ENCODE data around the gene SIRT5. TPM values are rescaled to one million over a fixed set of nuclear protein-coding genes. Genes with fewer than 3 reads are reported as not detected.

SIRT5 gene
- total and polyA plus RNA-seq, 2 donors (not counting 1 experiment from before 2014, with no cell fraction given), result 8.1 to 16.3 TPM

DNA sequence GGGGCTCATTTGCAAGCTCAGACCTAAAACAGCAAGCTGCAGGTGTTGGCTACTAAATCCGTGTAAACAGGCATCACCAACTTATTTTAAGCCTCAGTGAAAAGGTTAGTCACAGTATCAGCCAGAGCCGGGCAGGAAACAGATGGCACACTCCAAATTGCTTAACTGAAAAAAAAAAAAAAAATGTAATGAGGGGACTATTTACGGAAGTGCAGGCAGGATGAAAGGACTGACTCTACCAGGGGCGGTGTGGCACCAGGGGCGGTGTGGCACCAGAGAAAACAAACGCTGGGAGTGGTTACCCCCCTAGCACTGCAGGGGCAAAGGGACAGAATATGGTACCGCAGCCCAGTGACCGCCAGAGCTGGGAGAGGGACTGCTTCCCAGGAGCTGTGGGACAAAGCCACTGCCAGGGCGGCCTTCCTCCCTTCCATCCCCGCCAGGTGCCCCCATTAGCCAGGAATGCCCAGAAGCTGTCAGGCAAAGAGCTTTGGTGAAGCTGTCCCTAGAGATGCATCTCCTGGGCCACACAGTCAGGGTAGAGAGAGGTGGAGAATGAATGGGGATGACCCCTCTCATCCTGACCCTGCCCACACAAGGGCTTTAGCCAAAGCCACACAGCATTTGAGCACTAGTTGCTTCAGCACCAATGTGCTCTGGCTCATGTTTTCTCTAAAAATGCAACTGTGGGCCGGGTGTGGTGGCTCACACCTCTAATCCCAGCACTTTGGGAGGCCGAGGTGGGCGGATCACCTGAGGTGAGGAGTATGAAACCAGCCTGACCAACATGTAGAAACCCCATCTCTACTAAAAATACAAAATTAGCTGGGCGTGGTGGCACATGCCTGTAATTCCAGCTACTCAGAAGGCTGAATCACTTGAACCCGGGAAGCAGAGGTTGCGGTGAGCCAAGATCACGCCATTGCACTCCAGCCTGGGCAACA lies 47.4 kb upstream of the SIRT5 start:
- Histone ChIP-seq H3K9ac (ENCODE audit: low read length) (peak overlapping the region; percentile 36), H3K4me2 (replicated peaks; ENCODE audit: low read depth, low read length, poor library complexity, severe bottlenecking) (peak overlapping the region; percentile 74), H3K9me3 (ENCODE audit: control extremely low read depth in 1 of 3, control insufficient read depth in 2 of 3, insufficient read depth in 1 of 3, low read length in 2 of 3) (no peaks in the 10 kb centered on the region), H2AFZ (ENCODE audit: insufficient read depth, low read depth, low read length, poor library complexity, severe bottlenecking) (peak overlapping the region; percentile 74), H3K4me3 (ENCODE audit: control extremely low read depth in 1 of 5, extremely low read depth in 1 of 5, insufficient read depth in 1 of 5, low read depth in 2 of 5, low read length in 4 of 5) (peak overlapping the region in 3 of 5 experiments; percentile 0 to 33 (median 11)), H3K79me2 (ENCODE audit: control insufficient read depth, insufficient read depth, low read length) (no peaks in the 10 kb centered on the region), H3K36me3 (replicated peaks in 1 of 2; ENCODE audit: control extremely low read depth in 1 of 2, control insufficient read depth in 1 of 2, extremely low read depth in 1 of 2, insufficient read depth in 2 of 2, low read length in 1 of 2) (no peaks in the 10 kb centered on the region), H3K4me1 (ENCODE audit: control insufficient read depth in 2 of 2, insufficient read depth in 2 of 2, low read length in 2 of 2) (peaks cover 38 to 41% of the 10 kb centered on the region in 2 donors), H4K20me1 (ENCODE audit: control insufficient read depth, insufficient read depth, low read length, poor library complexity, severe bottlenecking) (no peaks in the 10 kb centered on the region), H3K27ac (ENCODE audit: low read length in 2 of 2) (peak overlapping the region; percentile 76 to 89), H3K27me3 (replicated peaks in 1 of 4; ENCODE audit: control extremely low read depth in 1 of 4, control insufficient read depth in 3 of 4, insufficient read depth in 4 of 4, low read length in 3 of 4) (no peaks in the 10 kb centered on the region)
- WGBS (ENCODE audit: insufficient coverage), result 35% methylated on average over 11 of the region's 17 CpGs
- no peaks in the 10 kb centered on the region for H3K27me3 Mint-ChIP-seq
- peak overlapping the region; percentile 40 for H3K4me3 Mint-ChIP-seq
- TF ChIP-seq EZH2 (IDR thresholded peaks at IDR 0.05; ENCODE audit: borderline replicate concordance, insufficient read depth, low read depth, low read length, poor library complexity, severe bottlenecking), result no peak
- TF ChIP-seq, protein P1, sequence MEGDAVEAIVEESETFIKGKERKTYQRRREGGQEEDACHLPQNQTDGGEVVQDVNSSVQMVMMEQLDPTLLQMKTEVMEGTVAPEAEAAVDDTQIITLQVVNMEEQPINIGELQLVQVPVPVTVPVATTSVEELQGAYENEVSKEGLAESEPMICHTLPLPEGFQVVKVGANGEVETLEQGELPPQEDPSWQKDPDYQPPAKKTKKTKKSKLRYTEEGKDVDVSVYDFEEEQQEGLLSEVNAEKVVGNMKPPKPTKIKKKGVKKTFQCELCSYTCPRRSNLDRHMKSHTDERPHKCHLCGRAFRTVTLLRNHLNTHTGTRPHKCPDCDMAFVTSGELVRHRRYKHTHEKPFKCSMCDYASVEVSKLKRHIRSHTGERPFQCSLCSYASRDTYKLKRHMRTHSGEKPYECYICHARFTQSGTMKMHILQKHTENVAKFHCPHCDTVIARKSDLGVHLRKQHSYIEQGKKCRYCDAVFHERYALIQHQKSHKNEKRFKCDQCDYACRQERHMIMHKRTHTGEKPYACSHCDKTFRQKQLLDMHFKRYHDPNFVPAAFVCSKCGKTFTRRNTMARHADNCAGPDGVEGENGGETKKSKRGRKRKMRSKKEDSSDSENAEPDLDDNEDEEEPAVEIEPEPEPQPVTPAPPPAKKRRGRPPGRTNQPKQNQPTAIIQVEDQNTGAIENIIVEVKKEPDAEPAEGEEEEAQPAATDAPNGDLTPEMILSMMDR (IDR thresholded peaks at IDR 0.05), result peak; percentile 33
- ChIA-PET CTCF (interaction anchor here (0.6 to 4.4 kb wide), 24 partner anchors 11 to 197 kb away, joined by 3 to 42 read pairs (median 4); partner anchors contain the start of genes GFOD1, NOL7 and SIRT5), POLR2A (interaction anchor here (0.6 to 1.6 kb wide), 14 partner anchors 11 to 1195 kb away, joined by 3 to 10 read pairs (median 4); partner anchors contain the start of genes GFOD1 and SIRT5)
- DNase-seq (peak; percentile 86), ATAC-seq (ENCODE audit: low read depth) (peak; percentile 88)
- H3K9me3 Mint-ChIP-seq (ENCODE audit: insufficient read depth), result no peaks in the 10 kb centered on the region
- intact Hi-C loops (cut with micrococcal nuclease), result loop anchor here (1.0 to 5.0 kb wide), 9 partner anchors 11 to 255 kb away; partner anchors contain the start of genes GFOD1, NOL7 and SIRT5
- peak overlapping the region; percentile 88 for H3K27ac Mint-ChIP-seq
- peaks cover 47% of the 10 kb centered on the region for H3K4me1 Mint-ChIP-seq

Data from B cell (primary cell).